Hematopoietic multipotent progenitor cell treated with erythropoietin and hydrocortisone succinate and interleukin-3 and kit ligand, for 15 days (in vitro differentiated cells): Measurements from ENCODE around the gene GPC6.

ENCODE experiments used
- DNase-seq: peaks from one replicate; pipeline ENCODE4 v3.0.0-alpha.2; 2015; ENCODE audit warnings: low spot score

Gene GPC6

DNA sequence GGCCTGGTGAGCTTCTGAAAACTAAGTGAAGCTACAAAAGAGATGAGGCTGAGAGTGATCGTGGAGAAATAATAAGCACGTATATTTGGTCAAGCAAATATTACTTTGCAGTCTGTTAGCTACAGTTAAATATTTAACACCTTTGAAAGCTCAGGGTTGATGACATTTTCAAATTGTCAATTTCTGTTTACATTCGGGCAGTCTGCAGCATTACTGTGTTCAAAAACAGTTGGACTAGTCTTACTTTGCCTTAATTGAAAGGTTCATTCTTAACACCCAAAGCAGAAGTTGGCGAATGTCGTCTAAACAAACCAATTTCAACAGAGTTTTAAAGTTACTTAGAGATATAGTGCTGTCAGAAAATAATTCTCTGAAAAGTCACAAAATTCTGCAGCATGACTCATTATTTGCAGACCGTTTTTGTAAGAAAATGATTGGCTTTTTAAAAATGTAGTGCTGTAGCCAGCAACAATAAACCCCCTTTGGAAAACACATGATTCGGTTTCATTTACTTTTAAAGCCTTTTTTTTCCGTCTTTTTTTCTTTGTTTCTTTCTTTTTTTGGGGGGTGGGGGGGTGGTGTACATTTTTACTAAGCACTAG is 549.0 kb downstream of the GPC6 start:
- DNase-seq: no peak

DNA sequence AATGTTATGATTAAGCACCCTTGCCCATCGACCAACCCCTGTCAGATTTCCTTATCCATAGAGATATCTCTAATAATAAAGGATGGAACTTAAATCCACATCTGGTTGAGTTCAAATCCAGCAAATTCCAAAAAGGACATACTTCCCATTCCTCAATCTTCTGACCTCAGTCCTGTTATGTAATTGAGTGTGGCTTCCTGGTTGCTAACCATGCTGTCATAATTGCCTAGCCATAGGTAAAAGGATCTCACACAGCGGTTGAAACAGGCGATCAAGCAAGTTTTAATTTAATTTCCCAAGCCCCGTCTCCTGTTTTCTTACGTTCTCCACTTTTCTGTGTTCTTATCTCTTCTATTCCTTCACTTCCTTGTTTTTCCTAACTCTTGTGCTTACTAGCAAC is 550.3 kb downstream of the GPC6 start:
- DNase-seq: no peak

DNA sequence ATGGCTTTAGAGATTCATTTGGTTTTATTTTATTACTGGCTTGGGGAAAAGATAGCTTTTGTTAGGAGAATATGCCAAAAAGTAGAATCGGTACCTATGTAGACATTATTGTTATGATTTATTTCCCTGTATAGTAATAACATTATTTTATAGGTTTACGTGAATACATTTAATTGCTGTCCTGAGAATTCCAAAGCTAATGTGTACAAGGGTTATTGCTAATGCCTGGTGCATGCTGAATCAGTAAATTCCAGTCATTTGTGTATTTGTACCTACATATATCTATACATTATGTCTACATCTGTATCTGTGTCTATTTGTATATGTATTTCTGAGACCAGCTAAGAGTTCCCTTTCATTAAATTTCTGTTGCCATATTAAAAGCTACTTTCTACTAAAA is 550.9 kb downstream of the GPC6 start:
- no peak for DNase-seq

DNA sequence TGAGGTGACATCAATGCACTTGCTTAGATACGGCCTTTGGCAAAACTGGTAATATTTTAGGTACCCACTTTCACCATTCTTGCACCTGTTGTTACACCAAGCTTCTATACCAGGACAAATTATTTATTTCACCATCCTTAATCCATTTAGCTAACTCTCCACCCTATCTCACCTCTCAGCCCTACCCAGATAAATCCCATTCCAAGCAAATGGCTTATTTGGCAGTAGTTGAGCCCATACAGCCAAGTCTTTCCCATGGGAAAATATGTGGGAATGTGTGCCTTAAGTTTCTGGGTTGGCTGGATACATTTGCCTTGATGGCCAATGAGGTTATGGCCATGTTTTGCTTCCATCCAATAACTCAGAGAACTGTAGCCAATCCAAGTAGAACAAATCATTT is 551.9 kb downstream of the GPC6 start:
- DNase-seq: no peak

DNA sequence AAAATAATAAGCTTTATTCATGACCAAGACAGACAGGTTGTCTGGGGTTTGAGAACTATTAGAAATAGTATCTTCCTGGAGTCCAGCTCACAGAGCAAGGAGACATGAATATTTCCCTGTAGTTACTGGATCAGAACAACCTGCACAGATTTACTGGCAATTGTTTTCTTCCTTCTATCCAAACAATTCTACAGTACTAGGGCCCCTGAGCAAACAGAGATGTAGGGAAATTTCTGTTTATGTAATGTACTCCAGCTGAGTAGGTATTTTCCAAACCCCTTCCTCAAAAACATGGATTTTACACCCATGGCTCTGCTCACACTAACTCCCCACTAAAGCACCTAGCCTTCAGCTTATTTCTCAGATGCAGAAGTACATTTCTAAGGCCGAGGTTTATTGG is 557.6 kb downstream of the GPC6 start:
- DNase-seq: no peak

DNA sequence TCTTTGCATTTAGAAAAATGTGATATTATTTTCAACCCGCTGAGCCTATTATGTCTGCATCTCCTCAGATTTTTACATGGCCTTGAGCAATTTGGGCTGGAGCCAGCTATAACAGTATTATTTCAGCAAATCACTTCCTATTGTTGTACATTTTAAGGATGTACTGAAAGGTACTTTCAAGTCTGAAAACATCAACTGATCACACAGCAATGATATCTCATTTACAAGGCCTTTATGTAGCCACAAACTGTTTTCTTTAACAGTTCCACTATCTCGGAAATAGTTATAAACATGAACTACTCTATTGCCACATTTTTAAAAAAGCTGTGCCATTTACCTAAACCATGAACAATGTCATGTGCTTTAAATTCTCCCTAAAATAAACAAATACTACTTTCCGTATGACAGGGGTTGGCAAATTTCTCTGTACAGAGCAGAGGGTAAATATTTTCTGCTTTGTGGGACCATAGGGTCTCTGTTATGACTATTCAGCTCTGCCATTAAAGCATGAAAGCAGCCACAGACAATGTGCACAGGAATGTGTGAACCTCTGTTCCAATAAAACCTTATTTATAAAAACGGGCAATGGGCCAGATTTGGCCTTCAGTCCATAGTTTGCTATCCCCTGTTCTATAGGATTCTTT is 560.4 kb downstream of the GPC6 start:
- no peak for DNase-seq

DNA sequence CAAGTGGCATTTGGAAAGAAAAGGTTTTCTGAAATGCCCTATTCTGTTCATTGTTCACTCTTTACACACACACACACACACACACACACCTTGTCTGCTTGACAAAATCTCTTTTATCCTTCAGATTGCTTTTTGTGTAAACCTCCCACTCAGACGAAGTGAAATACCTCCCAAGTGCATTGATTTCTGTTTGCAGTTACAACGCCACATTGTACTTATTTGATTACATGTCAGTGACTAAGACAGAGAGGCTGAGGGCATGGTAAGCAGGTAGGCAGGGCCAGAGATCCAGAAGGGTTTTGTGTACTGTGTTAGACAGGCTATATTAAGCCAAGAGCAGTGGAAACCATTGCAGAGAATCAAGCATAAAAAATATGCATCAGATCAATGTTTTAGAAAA is 561.8 kb downstream of the GPC6 start:
- DNase-seq: no peak

DNA sequence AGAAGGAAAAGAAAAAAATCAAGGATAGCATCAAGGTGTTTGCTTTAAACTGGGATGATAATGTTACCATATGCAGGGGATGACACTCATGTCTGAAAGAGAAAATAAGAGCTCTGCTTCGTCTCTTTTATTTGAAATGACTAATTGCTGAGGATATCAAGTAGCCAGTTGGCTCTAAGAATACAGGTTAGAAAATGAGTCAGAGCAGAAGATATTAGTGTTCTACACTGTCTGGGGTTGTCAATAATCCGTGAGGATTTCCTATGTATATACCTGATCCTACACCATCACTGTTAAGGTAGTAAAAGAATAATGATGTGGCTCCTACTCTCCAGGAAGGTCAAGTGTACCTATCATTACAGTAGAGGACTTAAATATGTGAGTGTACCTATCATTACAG is 562.5 kb downstream of the GPC6 start:
- no peak for DNase-seq

DNA sequence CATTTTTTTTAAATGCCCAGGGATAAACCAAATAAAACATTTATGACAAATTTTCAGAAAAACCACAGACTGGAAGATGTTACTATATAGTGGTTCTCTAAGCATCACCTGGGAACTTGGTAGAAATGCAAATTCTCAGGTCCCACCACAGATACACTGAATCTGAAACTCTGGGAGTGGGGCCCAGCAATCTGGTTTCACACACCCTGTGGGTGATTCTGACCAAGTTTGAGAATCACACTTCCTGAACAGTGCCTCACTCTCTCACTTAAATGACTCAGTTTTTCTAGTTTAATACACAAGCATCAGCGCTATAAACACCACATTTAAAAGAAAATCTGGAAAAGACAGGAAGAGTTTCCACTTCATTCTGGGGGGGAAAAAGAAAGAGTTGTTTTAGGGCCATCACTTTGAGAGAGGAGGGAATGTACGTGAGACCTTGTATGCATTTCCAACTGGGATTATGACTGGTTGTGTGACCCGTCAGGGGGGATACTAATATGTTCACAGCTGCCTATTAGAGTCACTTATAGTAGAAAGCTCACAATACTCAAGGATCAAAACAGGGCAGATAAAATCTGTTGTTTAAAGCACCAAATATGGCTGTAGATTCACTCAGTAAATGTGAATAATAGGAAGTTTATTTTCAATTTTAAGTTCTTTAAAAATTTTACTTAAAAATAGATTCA is 567.7 kb downstream of the GPC6 start:
- no peak for DNase-seq

DNA sequence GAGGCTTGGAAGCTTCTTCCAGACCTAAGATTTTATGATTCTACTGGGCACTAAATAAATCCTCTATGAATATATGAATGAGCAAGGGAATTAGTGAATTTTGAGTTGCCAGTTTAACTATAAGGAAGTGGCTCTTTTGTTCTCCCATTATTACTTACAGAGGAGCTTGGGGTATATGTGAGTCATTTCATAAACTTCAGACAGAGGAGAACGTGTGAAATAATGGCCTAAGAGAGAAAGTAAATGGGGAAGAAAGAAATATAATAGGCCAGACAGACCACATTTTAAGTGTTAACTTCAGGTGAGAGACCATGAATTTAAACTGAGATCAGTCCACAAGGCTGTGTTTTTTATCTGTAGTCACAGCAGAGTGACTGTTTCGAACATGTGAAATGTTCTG is 570.9 kb downstream of the GPC6 start:
- no peak for DNase-seq

DNA sequence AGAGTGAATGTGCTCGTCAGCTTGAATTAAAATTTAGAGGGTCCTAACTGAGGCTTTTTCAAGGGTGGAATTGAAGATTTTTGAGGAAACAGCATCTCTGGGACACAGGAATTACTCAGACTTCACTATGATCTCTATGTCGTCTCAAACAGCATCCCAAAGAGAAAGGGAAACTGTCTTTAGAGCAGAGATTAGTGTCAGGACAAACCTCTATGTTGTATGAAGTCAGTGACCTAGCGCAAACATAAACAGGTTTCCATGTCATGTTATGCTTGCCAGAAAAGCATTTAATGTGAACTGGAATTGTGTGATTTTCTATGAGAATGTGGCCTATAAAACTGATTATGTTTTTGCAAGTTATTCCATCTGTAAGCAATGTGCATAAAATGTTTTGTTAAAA is 573.7 kb downstream of the GPC6 start:
- no peak for DNase-seq

DNA sequence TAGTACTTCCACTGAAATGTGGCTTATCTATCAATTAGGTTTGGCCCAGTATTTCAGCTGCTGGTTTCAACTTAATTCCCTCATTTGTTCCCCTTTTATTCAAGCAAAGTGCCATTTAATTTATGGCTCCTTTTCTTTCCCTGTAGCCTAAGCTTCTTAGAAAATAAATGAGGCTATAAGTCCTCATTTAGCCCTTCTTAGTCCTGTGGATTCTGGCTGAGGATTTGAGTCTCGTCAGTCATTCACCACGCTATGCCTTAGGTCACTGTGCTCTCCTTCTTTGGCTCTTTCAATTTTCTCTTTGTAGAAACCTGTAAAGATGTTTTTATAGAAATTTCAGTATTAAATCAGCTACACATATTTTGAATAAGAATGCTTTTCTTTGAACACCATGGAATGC is 579.1 kb downstream of the GPC6 start:
- no peak for DNase-seq

DNA sequence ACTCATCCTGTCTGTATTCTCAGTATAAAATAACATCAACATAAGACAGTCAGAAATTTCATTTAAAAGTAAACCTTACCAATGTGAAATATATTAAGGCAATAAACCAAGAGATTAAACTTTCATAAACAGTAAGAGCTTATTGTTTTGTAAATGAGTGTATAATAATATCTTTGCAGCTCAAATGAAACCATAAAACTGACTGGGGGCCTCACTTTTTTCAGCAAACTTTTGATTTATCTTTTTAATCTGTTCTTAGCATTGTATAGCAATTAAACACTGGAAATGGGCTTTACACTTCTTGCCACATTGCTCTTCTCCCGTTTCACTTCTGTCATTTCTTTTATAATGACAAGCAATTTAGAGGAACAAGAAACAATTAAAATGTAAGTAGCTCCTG is 580.3 kb downstream of the GPC6 start:
- DNase-seq: no peak

DNA sequence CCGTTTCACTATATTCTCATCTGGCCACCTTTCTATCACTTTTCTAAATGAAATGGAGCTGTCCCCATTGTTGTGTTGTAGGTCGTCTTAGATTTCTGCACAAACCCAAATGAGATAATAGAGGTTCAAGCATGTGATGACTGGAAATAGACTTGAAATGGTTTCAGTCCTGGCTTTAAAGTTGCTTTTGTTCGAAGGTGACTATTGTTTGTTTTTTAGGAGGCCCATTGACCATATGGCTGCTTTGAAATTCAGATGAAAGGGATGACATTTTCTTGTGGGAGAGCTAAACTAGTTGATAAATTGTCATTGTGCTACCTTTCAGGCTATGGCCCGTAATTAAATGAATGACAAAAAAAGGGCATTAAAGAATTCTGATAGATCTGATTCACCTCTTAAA is 583.7 kb downstream of the GPC6 start:
- DNase-seq: no peak

DNA sequence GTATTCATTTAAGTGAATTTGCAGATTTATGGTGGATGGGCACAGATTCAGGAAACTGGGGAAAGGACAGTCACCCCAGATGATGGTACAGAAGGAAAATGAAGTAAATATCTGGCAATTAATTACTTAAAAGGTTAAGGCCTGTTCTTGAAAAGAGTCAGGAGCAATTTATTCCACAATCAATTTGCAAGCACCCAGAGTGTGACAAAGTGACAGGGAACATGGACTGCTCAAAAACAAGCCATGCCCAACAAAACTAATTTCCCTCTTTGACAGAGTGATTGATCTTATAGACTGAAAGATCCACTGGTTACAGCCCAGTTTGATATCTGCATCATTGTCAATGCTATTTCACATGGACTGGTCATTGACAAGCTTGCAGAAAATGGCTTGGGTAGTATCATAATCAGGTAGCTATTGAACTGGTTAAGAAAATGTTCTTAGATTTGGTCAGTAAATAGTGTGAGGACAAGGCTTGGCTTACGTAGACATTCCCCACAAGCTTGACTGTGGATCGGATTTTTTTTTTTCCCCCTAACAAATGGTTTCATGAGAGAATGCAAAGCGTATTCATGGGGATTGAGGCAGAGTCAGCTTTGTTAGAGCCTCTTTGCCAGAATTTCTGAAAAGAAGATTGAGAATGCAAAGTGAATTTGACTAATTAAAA is 584.6 kb downstream of the GPC6 start:
- DNase-seq: no peak

DNA sequence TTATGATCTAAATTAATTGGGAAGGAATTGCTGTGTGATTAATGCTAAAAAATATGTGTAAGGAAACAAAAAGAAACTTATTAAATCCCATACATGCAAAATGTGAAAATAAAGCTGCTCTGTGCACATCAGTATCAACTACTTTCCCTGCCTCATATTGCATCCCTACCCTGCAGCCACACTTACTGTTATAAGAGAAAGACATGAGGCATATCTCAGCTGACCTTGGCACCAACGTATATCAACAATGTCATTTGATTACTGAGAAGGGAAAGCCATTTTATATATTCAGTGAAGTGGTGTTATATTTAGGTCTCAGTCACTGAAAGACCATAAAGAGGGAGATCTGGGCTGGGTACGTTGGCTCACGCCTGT is 585.1 kb downstream of the GPC6 start:
- DNase-seq: no peak

DNA sequence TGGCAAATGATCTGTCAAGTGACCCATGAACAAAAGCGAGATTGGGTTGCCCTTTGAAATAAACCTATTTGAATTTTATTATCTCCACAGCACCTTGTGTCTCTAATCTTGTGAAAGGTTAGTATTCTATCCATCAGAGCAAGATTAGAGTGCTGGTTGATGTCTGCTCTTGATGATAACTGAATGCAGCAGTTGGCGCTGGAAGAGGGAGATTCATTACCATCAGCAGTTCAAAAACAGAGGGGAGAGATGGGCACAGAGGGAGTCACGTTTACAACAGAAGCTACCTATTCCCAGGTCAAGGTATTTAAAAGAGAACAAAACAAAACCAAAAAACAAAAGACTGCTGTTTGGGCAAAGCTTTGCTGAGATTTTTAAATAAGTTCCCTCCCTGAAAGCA is 588.1 kb downstream of the GPC6 start:
- no peak for DNase-seq

DNA sequence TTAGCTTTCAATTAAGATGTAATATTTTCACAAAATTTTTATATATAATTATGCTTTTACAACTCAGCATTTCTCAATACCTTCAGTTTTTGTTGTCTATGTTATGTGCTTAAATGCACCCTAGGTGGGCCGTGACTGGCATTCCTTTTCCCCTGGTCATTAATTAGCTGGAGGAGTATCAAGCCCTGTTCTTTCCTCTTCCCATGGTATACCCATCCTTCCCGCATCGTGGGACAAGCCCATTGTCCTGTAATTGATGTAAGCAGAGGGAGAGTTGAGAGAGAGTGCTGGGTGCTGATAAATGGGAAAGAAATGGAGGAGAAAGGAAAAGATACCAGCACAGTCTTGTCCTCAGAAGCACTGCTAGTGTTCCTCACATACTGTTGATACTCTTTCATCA is 591.7 kb downstream of the GPC6 start:
- DNase-seq: no peak

DNA sequence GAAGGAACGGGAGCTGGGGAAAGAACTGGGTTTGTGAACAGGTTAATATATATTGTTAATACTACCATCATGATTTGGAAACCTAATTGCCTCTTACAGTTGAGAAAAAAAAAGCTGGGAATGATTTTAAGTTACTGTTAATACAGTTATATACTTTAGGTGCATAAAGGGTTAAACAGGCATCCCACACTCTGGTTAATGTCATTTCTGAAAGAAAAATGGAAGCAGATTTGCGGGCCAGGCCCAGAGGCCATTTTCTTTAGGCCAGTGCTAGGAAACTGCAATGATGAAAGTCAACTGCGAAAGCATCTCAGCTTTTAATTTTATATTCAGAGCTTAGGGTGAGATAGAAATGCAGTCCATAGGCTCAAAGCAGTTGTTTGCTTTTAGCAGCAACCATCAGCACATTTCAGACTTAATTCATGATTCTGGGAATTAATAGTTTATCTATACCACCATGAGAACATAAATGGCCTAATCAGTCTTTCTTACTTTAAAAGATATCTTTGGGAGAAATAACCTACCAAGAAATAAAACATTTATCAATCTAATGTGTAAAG is 592.8 kb downstream of the GPC6 start:
- DNase-seq: no peak

DNA sequence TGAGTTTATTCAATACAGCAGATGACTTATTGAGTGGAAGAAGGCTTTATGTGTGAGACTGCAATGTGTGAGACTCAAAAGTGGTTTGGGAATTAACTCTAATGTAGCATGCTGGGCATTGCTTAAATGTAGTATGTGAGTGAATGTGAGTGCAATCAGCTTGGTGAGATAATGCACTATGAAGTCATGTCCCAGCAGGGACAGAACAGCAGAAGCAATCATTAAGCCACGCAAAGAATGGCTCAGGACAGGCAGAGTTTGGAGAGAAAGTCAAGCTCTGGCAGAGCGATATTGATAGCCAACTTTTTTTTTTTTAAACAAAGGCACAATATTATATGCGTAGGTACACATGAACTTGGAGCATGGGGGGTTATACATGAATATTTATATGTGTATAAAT is 597.7 kb downstream of the GPC6 start:
- DNase-seq: no peak

DNA sequence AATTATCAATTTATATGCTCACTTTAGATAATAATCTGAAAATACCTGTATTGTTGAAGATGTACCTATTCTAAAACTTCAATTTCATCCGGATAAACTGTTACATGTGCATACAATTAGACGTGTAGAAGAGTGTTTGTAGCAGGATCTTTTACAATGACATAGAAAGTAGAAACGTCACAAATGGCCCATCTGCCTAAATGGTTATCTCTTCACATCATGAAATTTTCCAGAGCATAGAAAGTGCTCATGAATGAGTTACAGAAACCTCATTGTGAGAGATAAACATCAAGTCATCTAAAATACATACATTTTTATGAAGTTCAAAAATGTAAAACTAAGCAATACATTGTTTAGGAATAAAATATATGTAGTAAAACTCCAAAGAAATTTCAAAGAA is 607.4 kb downstream of the GPC6 start:
- no peak for DNase-seq

DNA sequence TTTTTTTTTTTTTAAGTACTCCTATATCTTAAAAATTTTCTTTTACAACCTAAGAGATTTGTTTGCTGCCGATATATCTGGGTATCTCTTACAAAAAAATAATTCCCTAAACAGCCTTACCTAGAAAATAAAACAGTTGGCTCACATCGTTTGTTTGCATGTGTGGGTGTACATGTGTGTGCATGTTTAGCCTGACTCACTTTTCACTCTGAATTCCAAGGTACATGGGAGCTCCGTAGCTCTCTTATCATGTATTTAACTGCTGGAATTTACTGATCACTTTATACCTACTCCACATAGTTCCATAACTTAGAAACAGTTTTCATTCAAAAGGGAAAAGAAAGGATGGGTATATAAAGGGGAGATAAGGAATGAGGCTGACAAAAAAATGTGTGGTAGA is 616.5 kb downstream of the GPC6 start:
- no peak for DNase-seq

DNA sequence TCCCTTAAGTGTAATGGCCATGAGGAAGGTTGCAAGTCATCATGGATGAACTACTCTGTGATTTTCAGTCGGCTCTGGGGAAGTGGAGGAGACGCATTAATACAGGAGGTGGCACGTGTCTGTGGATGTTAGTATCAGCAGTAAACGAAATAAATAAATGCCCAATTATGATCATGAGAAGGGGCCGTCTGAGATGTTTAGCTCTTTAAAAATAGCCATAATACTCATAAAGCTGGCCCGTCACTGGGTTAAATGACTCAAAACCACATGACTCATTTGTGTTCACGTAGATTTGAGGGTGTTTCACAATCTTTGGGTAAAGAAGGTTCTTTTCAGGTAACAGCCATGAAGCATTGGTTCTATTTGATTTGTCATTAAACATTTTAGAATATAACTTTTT is 620.6 kb downstream of the GPC6 start:
- DNase-seq: no peak
